ENCODE data around the gene SPO11.

SPO11 gene

GRCh38 chr20:57378107-57378506 lies 48.5 kb downstream of the SPO11 start:
- DNase-seq = no peak

- DNase-seq = no peak
Measured at GRCh38 chr20:57378646-57379262, 49.2 kb downstream of the SPO11 start.

GRCh38 chr20:57379263-57379647 lies 49.7 kb downstream of the SPO11 start:
- no peak for DNase-seq

- DNase-seq = no peak
Measured at GRCh38 chr20:57380081-57380750, 50.6 kb downstream of the SPO11 start.

GRCh38 chr20:57381596-57382503 lies 52.2 kb downstream of the SPO11 start:
- peak; percentile 62 for DNase-seq

- DNase-seq = no peak
Measured at GRCh38 chr20:57382516-57382915, 52.9 kb downstream of the SPO11 start.

- DNase-seq = no peak
Measured at GRCh38 chr20:57383447-57384347, 54.1 kb downstream of the SPO11 start.

GRCh38 chr20:57384486-57384885 lies 54.9 kb downstream of the SPO11 start:
- no peak for DNase-seq

- DNase-seq = no peak
Measured at GRCh38 chr20:57384953-57385761, 55.6 kb downstream of the SPO11 start.

GRCh38 chr20:57385940-57386339 lies 56.3 kb downstream of the SPO11 start:
- DNase-seq = no peak

- DNase-seq = no peak
Measured at GRCh38 chr20:57386762-57387161, 57.2 kb downstream of the SPO11 start.

- no peak for DNase-seq
Measured at GRCh38 chr20:57387463-57387862, 57.9 kb downstream of the SPO11 start.

- DNase-seq = peak; percentile 52
Measured at GRCh38 chr20:57387945-57388371, 58.4 kb downstream of the SPO11 start.

- peak; percentile 69 for DNase-seq
Measured at GRCh38 chr20:57388953-57389694, 59.5 kb downstream of the SPO11 start.

GRCh38 chr20:57389695-57390603 lies 60.3 kb downstream of the SPO11 start:
- no peak for DNase-seq

- DNase-seq = peak; percentile 70
Measured at GRCh38 chr20:57390604-57391438, 61.2 kb downstream of the SPO11 start, which contains the start of gene RBM38. RBM38 (plus strand) TSS chr20:57391396; CDS start chr20:57391582, 186 bp downstream.

- peak; percentile 24 for DNase-seq
Measured at GRCh38 chr20:57391439-57392301, 62.1 kb downstream of the SPO11 start.
